Mucosa of descending colon (tissue), 3 donors: Measurements from ENCODE around the gene CAPG. TPM values are rescaled to one million over a fixed set of nuclear protein-coding genes. Genes with fewer than 3 reads are reported as not detected.

ENCODE experiments used
- ATAC-seq: fragments of 200-7000 bp; cut with Tn5 transposase; one replicate; pipeline ENCODE4 v1.9.1; 2020; ENCODE audit warnings: mild to moderate bottlenecking, moderate library complexity
- DNase-seq, 3 donors: peaks; one replicate each; pipeline ENCODE4 v3.0.0-alpha.2; 2020
- H3K36me3 ChIP-seq: fragments of 200-600 bp; one replicate; pipeline ENCODE4 v1.8.0; 2021; ENCODE audit warnings: low read depth, mild to moderate bottlenecking
- H3K4me1 ChIP-seq: fragments of 200-600 bp; one replicate; pipeline ENCODE4 v1.8.0; 2021; ENCODE audit warnings: low read depth, mild to moderate bottlenecking
- H3K4me3 ChIP-seq: fragments of 200-600 bp; one replicate; pipeline ENCODE4 v1.8.0; 2021; ENCODE audit warnings: mild to moderate bottlenecking
- H3K9me3 ChIP-seq: fragments of 200-600 bp; one replicate; pipeline ENCODE4 v1.8.0; 2021; ENCODE audit warnings: mild to moderate bottlenecking
- CTCF ChIP-seq: fragments of 200-600 bp; IDR thresholded peaks from one replicate; pipeline ENCODE4 v1.8.0; 2022; ENCODE audit warnings: antibody characterized with exemption, mild to moderate bottlenecking
- intact Hi-C, 2 donors: fragments of 100-400 bp; cut with DNase I in 1 of 2; cut with micrococcal nuclease in 1 of 2; formaldehyde crosslinking; loops; one replicate each; pipeline versions ENCODE4 v1.11.0 to v1.11.1; 2022; cut with DNase I, micrococcal nuclease
- total RNA-seq, 3 donors: library from RNA; stranded (reverse); fragmentation: NEBNext Ultra II Directional in 2 of 3; extraction: Animal tissue kit (Norgen Biotek cat#: 25700) in 2 of 3; gene quantifications; one replicate each; pipeline versions ENCODE4 v1.2.1 to v1.2.4, GENCODE V29; 2021 to 2023
- donor health status: DM: no; HTN: no; CAD: no; lungs with moderate emphysema.
- donor health status: DM: no; HTN: no; CAD: no.
- donor health status: DM: no; HTN: yes; CAD: no.

CAPG gene
- total RNA-seq, 3 donors from 2014 or later = 46.3 to 103 (median 71.2) TPM

- TF ChIP-seq CTCF = no peak
- ATAC-seq (peak; percentile 73), DNase-seq (peak; percentile 78 to 88 (median 82))
- Histone ChIP-seq H3K4me3 (no peak overlapping the region), H3K36me3 (no peaks in the 10 kb centered on the region), H3K4me1 (peaks cover 17% of the 10 kb centered on the region), H3K9me3 (no peaks in the 10 kb centered on the region)
- intact Hi-C loops = no loop called here
Measured at GRCh38 chr2:85433511-85434089, 23.4 kb upstream of the CAPG start.

GRCh38 chr2:85431570-85432205, 21.5 kb upstream of the CAPG start:
- no peaks in the 10 kb centered on the region for H3K36me3 ChIP-seq
- DNase-seq = no peak
- ATAC-seq = no peak
- intact Hi-C loops = no loop called here
- no peaks in the 10 kb centered on the region for H3K9me3 ChIP-seq
- peaks cover 7% of the 10 kb centered on the region for H3K4me1 ChIP-seq
- H3K4me3 ChIP-seq = no peak overlapping the region
- no peak for TF ChIP-seq CTCF

- no peak overlapping the region for H3K4me3 ChIP-seq
- DNase-seq (no peak), ATAC-seq (no peak)
- intact Hi-C loops = no loop called here
- H3K9me3 ChIP-seq = no peaks in the 10 kb centered on the region
- peaks cover 4% of the 10 kb centered on the region for H3K4me1 ChIP-seq
- TF ChIP-seq CTCF = no peak
- no peaks in the 10 kb centered on the region for H3K36me3 ChIP-seq
Measured at GRCh38 chr2:85430752-85431569, 20.8 kb upstream of the CAPG start.

- ATAC-seq (no peak), DNase-seq (no peak)
- TF ChIP-seq CTCF = no peak
- Histone ChIP-seq H3K9me3 (no peaks in the 10 kb centered on the region), H3K4me1 (peaks cover 4% of the 10 kb centered on the region), H3K4me3 (no peak overlapping the region), H3K36me3 (no peaks in the 10 kb centered on the region)
- intact Hi-C loops = no loop called here
Measured at GRCh38 chr2:85429924-85430289, 19.7 kb upstream of the CAPG start.

GRCh38 chr2:85429213-85429923, 19.2 kb upstream of the CAPG start:
- no peak for TF ChIP-seq CTCF
- Histone ChIP-seq H3K36me3 (no peaks in the 10 kb centered on the region), H3K9me3 (no peaks in the 10 kb centered on the region), H3K4me3 (no peak overlapping the region), H3K4me1 (peaks cover 4% of the 10 kb centered on the region)
- DNase-seq (no peak), ATAC-seq (no peak)
- intact Hi-C loops = no loop called here
